Body of pancreas (tissue), 4 donors: ENCODE results near the gene IL1RAPL1. TPM values are rescaled to one million over a fixed set of nuclear protein-coding genes. Genes with fewer than 3 reads are reported as not detected.

Source experiments
- ATAC-seq: fragments of 150-250 bp; one replicate; pipeline ENCODE4 v1.9.1; 2016
- DNase-seq, 4 donors: peaks; one replicate each; pipeline ENCODE4 v3.0.0-alpha.2; 2019
- H3K27ac ChIP-seq, 4 donors: fragments of 200-600 bp; sonication (generic); 1 replicate in 3 of 4; 2 replicates in 1 of 4; pipeline versions ENCODE4 v1.5.1 to v1.6.1; 2016 to 2019; ENCODE audit warnings: mild to moderate bottlenecking in 1 of 4, mixed read lengths in 1 of 4, moderate library complexity in 1 of 4
- H3K27me3 ChIP-seq, 2 donors: fragments of 200-600 bp; sonication (generic); one replicate each; pipeline ENCODE4 v1.6.0; 2016; ENCODE audit warnings: mild to moderate bottlenecking in 1 of 2
- H3K36me3 ChIP-seq, 2 donors: fragments of 200-600 bp; sonication (generic); replicated peaks in 1 of 2; 2 replicates each; pipeline ENCODE4 v1.5.1; 2016; ENCODE audit warnings: low read depth in 2 of 2; ENCODE audit not compliant: insufficient read depth in 1 of 2
- H3K4me1 ChIP-seq: fragments of 200-600 bp; sonication (generic); one replicate; pipeline ENCODE4 v1.6.0; 2016
- H3K4me3 ChIP-seq, 2 donors: fragments of 200-600 bp; sonication (generic); 1 replicate in 1 of 2; 2 replicates in 1 of 2; pipeline ENCODE4 v1.5.1; 2016 to 2019
- H3K9me3 ChIP-seq, 3 donors: fragments of 200-600 bp; sonication (generic); 1 replicate in 2 of 3; 2 replicates in 1 of 3; pipeline ENCODE4 v1.5.1; 2016
- POLR2A ChIP-seq, 3 donors: fragments of 450-650 bp; IDR thresholded peaks; one replicate each; pipeline ENCODE4 v1.6.1; 2016; ENCODE audit warnings: antibody characterized with exemption in 3 of 3, mild to moderate bottlenecking in 2 of 3
- WGBS, 2 donors: methylation state at CpG; one replicate each; pipeline ENCODE4 v1.1.5; 2017; 5-methylcytosine and 5-hydroxymethylcytosine counted together
- intact Hi-C: fragments of 100-400 bp; cut with DNase I; formaldehyde crosslinking; loops from one replicate; pipeline ENCODE4 v1.15.1; 2023
- total RNA-seq, 2 donors: library from RNA; depleted of rRNA; stranded (reverse); fragments of >200 nt; gene quantifications; one replicate each; pipeline ENCODE4 v1.1.0, GENCODE V29; 2016
- TF ChIP-seq, protein P1 (sequence below), 7 experiments: fragments of 450-650 bp in 4 of 7; fragments of 200-600 bp in 3 of 7; sonication (generic) in 3 of 7; IDR thresholded peaks; one replicate each; pipeline ENCODE4 v1.5.1; 2016 to 2019; ENCODE audit warnings: antibody characterized with exemption in 7 of 7

IL1RAPL1 gene
- total RNA-seq, 2 donors from 2014 or later: 0.26 TPM; not detected in 1

- WGBS, 2 donors: 37 to 71% methylated on average over 1 of the region's 1 CpG
- intact Hi-C loops: no loop called here
- ATAC-seq: no peak
- Histone ChIP-seq H3K4me3 (no peak overlapping the region), H3K9me3 (no peaks in the 10 kb centered on the region), H3K36me3 (no peaks in the 10 kb centered on the region), H3K27me3 (no peaks in the 10 kb centered on the region), H3K27ac (no peak overlapping the region), H3K4me1 (no peaks in the 10 kb centered on the region)
- no peak for TF ChIP-seq POLR2A (IDR thresholded peaks at IDR 0.05)
- TF ChIP-seq, protein P1, sequence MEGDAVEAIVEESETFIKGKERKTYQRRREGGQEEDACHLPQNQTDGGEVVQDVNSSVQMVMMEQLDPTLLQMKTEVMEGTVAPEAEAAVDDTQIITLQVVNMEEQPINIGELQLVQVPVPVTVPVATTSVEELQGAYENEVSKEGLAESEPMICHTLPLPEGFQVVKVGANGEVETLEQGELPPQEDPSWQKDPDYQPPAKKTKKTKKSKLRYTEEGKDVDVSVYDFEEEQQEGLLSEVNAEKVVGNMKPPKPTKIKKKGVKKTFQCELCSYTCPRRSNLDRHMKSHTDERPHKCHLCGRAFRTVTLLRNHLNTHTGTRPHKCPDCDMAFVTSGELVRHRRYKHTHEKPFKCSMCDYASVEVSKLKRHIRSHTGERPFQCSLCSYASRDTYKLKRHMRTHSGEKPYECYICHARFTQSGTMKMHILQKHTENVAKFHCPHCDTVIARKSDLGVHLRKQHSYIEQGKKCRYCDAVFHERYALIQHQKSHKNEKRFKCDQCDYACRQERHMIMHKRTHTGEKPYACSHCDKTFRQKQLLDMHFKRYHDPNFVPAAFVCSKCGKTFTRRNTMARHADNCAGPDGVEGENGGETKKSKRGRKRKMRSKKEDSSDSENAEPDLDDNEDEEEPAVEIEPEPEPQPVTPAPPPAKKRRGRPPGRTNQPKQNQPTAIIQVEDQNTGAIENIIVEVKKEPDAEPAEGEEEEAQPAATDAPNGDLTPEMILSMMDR (IDR thresholded peaks at IDR 0.05): no peak
- DNase-seq: no peak
Measured at GRCh38 chrX:29470030-29470429, 882.8 kb downstream of the IL1RAPL1 start.

GRCh38 chrX:29471829-29472228 lies 884.6 kb downstream of the IL1RAPL1 start:
- no peaks in the 10 kb centered on the region for H3K27me3 ChIP-seq
- no peak for DNase-seq
- no peak overlapping the region for H3K4me3 ChIP-seq
- ATAC-seq: no peak
- intact Hi-C loops: no loop called here
- TF ChIP-seq, protein P1 (IDR thresholded peaks at IDR 0.05): no peak
- TF ChIP-seq POLR2A (IDR thresholded peaks at IDR 0.05): no peak
- no peak overlapping the region for H3K27ac ChIP-seq
- no peaks in the 10 kb centered on the region for H3K9me3 ChIP-seq
- H3K36me3 ChIP-seq: no peaks in the 10 kb centered on the region
- H3K4me1 ChIP-seq: no peaks in the 10 kb centered on the region

DNA sequence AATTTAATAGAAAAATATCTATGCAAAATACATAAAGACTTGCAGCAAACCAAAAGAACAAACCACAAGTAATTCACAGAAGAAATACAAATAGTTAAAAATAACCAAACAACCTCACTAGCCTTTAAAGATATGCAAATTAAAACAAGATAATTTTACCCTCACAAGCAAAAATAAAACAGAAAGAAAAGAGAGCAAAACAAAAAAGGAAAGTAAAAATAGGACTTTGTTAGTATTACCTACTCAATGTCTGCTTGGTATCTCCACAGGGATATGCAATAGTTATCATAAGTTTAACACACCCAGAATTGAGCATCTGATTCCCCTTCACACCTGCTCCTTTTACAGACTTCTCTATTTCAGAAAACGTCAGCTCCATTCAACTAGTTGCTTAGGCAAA lies 890.6 kb downstream of the IL1RAPL1 start:
- Histone ChIP-seq H3K9me3 (no peaks in the 10 kb centered on the region), H3K36me3 (no peaks in the 10 kb centered on the region), H3K4me3 (no peak overlapping the region), H3K27ac (no peak overlapping the region), H3K4me1 (no peaks in the 10 kb centered on the region), H3K27me3 (no peaks in the 10 kb centered on the region)
- DNase-seq (no peak), ATAC-seq (no peak)
- intact Hi-C loops: no loop called here
- TF ChIP-seq, protein P1 (IDR thresholded peaks at IDR 0.05): no peak
- no peak for TF ChIP-seq POLR2A (IDR thresholded peaks at IDR 0.05)
- WGBS, 2 donors: 11 to 22% methylated on average over 1 of the region's 1 CpG

DNA sequence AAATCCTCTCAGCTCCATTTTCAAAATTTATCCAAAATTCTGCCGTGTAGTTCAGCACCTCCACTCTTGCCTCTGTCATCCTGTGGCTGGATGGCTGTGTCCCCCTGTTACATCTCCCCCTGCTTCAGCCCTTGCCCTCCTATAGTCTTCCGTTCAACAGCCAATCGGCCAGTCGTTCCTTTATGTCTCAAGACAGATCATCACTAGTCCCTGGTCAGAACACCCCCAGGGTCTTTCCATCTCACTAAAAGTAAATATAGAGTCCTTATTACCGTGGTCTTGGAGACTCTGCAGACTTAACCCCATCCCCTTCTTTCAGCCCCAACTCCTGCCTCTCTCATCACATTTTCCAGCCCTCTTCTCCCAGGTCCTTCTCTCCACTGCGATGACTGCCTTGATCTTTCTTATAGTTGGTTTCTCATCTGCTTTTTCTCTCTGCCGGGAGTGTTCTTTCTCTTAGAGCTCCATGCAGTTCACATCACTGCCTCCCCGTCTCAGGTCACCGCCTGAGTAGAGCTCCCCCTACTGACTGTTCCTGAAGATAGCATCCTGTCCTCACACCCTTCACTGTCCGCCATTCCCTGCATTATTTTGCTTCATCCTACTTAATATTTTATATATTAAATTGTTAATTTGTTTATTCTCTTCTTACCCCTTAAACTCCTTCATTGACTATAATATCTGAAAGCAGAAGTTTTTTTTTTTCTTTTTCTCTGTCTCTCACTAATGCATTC lies 891.3 kb downstream of the IL1RAPL1 start:
- Histone ChIP-seq H3K4me3 (no peak overlapping the region), H3K9me3 (no peaks in the 10 kb centered on the region), H3K27ac (no peak overlapping the region), H3K4me1 (no peaks in the 10 kb centered on the region), H3K36me3 (no peaks in the 10 kb centered on the region), H3K27me3 (no peaks in the 10 kb centered on the region)
- no peak for TF ChIP-seq POLR2A (IDR thresholded peaks at IDR 0.05)
- TF ChIP-seq, protein P1 (IDR thresholded peaks at IDR 0.05): peak in 5 of 7 experiments; percentile 27 to 41 (median 34)
- peak; percentile 2 to 19 (median 12) for DNase-seq
- WGBS, 2 donors: 28 to 45% methylated on average over 9 to 10 of the region's 10 CpGs
- ATAC-seq: no peak
- intact Hi-C loops: no loop called here

DNA sequence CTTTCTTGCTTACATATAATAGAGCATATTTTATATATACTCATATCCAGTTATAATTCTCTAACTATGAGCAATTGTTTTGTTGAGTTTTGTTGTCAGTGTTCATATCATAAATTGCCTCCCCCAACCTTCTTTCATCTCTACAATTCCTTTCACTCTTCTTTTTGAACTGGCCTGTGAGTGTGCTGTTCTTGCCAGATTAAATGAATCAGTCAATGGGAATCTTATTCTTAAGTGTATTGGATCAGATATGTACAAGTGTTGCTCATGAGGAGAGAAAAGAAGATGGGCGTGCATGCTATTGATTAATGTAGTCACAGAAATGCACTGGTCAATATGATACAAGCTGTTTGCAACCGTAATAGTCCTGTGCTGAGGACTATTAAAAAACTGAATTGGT lies 900.0 kb downstream of the IL1RAPL1 start:
- DNase-seq: no peak
- no peak for ATAC-seq
- Histone ChIP-seq H3K36me3 (no peaks in the 10 kb centered on the region), H3K27ac (no peak overlapping the region), H3K9me3 (no peaks in the 10 kb centered on the region), H3K4me1 (no peaks in the 10 kb centered on the region), H3K4me3 (no peak overlapping the region), H3K27me3 (no peaks in the 10 kb centered on the region)
- intact Hi-C loops: no loop called here
- 55 to 74% methylated on average over 2 of the region's 2 CpGs for WGBS, 2 donors
- TF ChIP-seq, protein P1 (IDR thresholded peaks at IDR 0.05): no peak
- no peak for TF ChIP-seq POLR2A (IDR thresholded peaks at IDR 0.05)
